Measurements from ENCODE around the gene ANKRD23.

The ANKRD23 gene

GRCh38 chr2:96872591-96873349 lies 28.9 kb upstream of the ANKRD23 start:
- H3K4me2 ChIP-seq (ENCODE audit: low read depth, low read length): no peak overlapping the region
- DNase-seq: no peak

GRCh38 chr2:96870626-96871255 lies 26.9 kb upstream of the ANKRD23 start:
- H3K79me2 ChIP-seq (ENCODE audit: low read length): no peaks in the 10 kb centered on the region
- H2AFZ ChIP-seq (ENCODE audit: low read length): no peak overlapping the region
- no peaks in the 10 kb centered on the region for H3K36me3 ChIP-seq (replicated peaks; ENCODE audit: insufficient read depth, low read length)
- no peak overlapping the region for H3K27ac ChIP-seq (ENCODE audit: low read length)
- no peaks in the 10 kb centered on the region for H3K9me2 ChIP-seq (replicated peaks; ENCODE audit: insufficient read depth, low read length)
- no peak for DNase-seq
- no peak overlapping the region for H3K4me2 ChIP-seq (ENCODE audit: low read depth, low read length)
- no peaks in the 10 kb centered on the region for H3K9me3 ChIP-seq (replicated peaks; ENCODE audit: insufficient read depth, low read length)
- H3K27me3 ChIP-seq (replicated peaks; ENCODE audit: insufficient read depth, low read length): peaks cover 9% of the 10 kb centered on the region
- no peak for TF ChIP-seq EZH2 (optimal IDR thresholded peaks at IDR 0.05; ENCODE audit: low read depth, low read length)
- no peak overlapping the region for H3K4me3 ChIP-seq (ENCODE audit: low read length)
- H3K4me1 ChIP-seq (ENCODE audit: low read length): no peaks in the 10 kb centered on the region
- no peaks in the 10 kb centered on the region for H4K20me1 ChIP-seq (ENCODE audit: insufficient read depth, low read length)
- H3F3A ChIP-seq (ENCODE audit: insufficient read depth, low read length): no peaks in the 10 kb centered on the region; the same call in 1 of the 2 replicates
- no peak overlapping the region for H3K9ac ChIP-seq (ENCODE audit: low read length)

More at GRCh38 chr2:96872591-96873349, 28.9 kb upstream of the ANKRD23 start:
- Histone ChIP-seq H3K9me3 (replicated peaks; ENCODE audit: insufficient read depth, low read length) (no peaks in the 10 kb centered on the region), H3K27ac (ENCODE audit: low read length) (no peak overlapping the region), H3K79me2 (ENCODE audit: low read length) (no peaks in the 10 kb centered on the region), H3K27me3 (replicated peaks; ENCODE audit: insufficient read depth, low read length) (peaks cover 12% of the 10 kb centered on the region), H4K20me1 (ENCODE audit: insufficient read depth, low read length) (no peaks in the 10 kb centered on the region), H3K9ac (ENCODE audit: low read length) (no peak overlapping the region), H2AFZ (ENCODE audit: low read length) (no peak overlapping the region), H3K9me2 (replicated peaks; ENCODE audit: insufficient read depth, low read length) (no peaks in the 10 kb centered on the region), H3F3A (ENCODE audit: insufficient read depth, low read length) (no peaks in the 10 kb centered on the region; the same call in 1 of the 2 replicates), H3K4me1 (ENCODE audit: low read length) (no peaks in the 10 kb centered on the region), H3K36me3 (replicated peaks; ENCODE audit: insufficient read depth, low read length) (no peaks in the 10 kb centered on the region), H3K4me3 (ENCODE audit: low read length) (no peak overlapping the region)
- no peak for TF ChIP-seq CTCF (IDR thresholded peaks at IDR 0.05; ENCODE audit: low read length)
- no peak for TF ChIP-seq EZH2 (optimal IDR thresholded peaks at IDR 0.05; ENCODE audit: low read depth, low read length)
- no peak for TF ChIP-seq EZH2phosphoT487 (IDR thresholded peaks at IDR 0.05; ENCODE audit: low read length)

- H2AFZ ChIP-seq (ENCODE audit: low read length): peak within 1 kb of the TSS; percentile 75
- H3K9me3 ChIP-seq (replicated peaks; ENCODE audit: insufficient read depth, low read length): no peaks in the 10 kb centered on the region
- H3K79me2 ChIP-seq (ENCODE audit: low read length): no peaks in the 10 kb centered on the region
- H3K9ac ChIP-seq (ENCODE audit: low read length): peak within 1 kb of the TSS; percentile 73; the same call in 1 of the 2 replicates
- H3K27me3 ChIP-seq (replicated peaks; ENCODE audit: insufficient read depth, low read length): peaks cover 9% of the 10 kb centered on the region
- no peaks in the 10 kb centered on the region for H3K4me1 ChIP-seq (ENCODE audit: low read length)
- no peak within 1 kb of the TSS for H3K27ac ChIP-seq (ENCODE audit: low read length)
- H3K4me3 ChIP-seq (ENCODE audit: low read length): peak within 1 kb of the TSS; percentile 74
- peak within 1 kb of the TSS; percentile 85 for H3K4me2 ChIP-seq (ENCODE audit: low read depth, low read length)
- no peaks in the 10 kb centered on the region for H3K36me3 ChIP-seq (replicated peaks; ENCODE audit: insufficient read depth, low read length)
- no peak for DNase-seq
- TF ChIP-seq EZH2 (optimal IDR thresholded peaks at IDR 0.05; ENCODE audit: low read depth, low read length) (no peak), EZH2phosphoT487 (IDR thresholded peaks at IDR 0.05; ENCODE audit: low read length) (no peak), CTCF (IDR thresholded peaks at IDR 0.05; ENCODE audit: low read length) (no peak)
- no peaks in the 10 kb centered on the region for H3K9me2 ChIP-seq (replicated peaks; ENCODE audit: insufficient read depth, low read length)
- H4K20me1 ChIP-seq (ENCODE audit: insufficient read depth, low read length): no peaks in the 10 kb centered on the region
- H3F3A ChIP-seq (ENCODE audit: insufficient read depth, low read length): no peaks in the 10 kb centered on the region; the same call in 1 of the 2 replicates
Measured at GRCh38 chr2:96869822-96870625, 26.2 kb upstream of the ANKRD23 start, which contains the start of gene SEMA4C. Gene SEMA4C, minus strand, starts transcription at chr2:96870080. Its CDS starts 2,194 bp downstream, at chr2:96867886.
